Activated CD4-positive, alpha-beta memory T cell treated with anti-CD3 and anti-CD28 coated beads, Interleukin-2, amount 10 ng/mL, durations not matched to agents 7 days and 5 days (primary cell): ENCODE results near the gene EMC10. TPM values are rescaled to one million over a fixed set of nuclear protein-coding genes. Genes with fewer than 3 reads are reported as not detected.

Experiments used
- CTCF ChIA-PET: fragments of 350-600 bp; sonication (Branson Sonifier 250); formaldehyde crosslinking; loops from one replicate; lab custom pipeline; 2021; ENCODE audit warnings: antibody characterized with exemption, inconsistent platforms; lab: Charles Lee
- POLR2A ChIA-PET: fragments of 350-600 bp; sonication (Branson Sonifier 250); formaldehyde crosslinking; loops from one replicate; lab custom pipeline; 2021; ENCODE audit warnings: antibody characterized with exemption; lab: Charles Lee
- DNase-seq: peaks from one replicate; pipeline ENCODE4 v3.0.0-alpha.2; 2020
- H3K27ac Mint-ChIP-seq: one replicate; pipeline ENCODE4 v1.8.0; 2021; ENCODE audit warnings: mild to moderate bottlenecking, mixed read lengths
- H3K27me3 Mint-ChIP-seq: one replicate; pipeline ENCODE4 v1.8.0; 2021; ENCODE audit warnings: mixed read lengths
- H3K36me3 Mint-ChIP-seq: one replicate; pipeline ENCODE4 v1.8.0; 2021; ENCODE audit warnings: low read depth, mixed read lengths
- H3K4me1 Mint-ChIP-seq: one replicate; pipeline ENCODE4 v1.8.0; 2021; ENCODE audit warnings: mixed read lengths
- H3K4me3 Mint-ChIP-seq: one replicate; pipeline ENCODE4 v1.8.0; 2021; ENCODE audit warnings: mild to moderate bottlenecking, mixed read lengths
- H3K9me3 Mint-ChIP-seq: one replicate; pipeline ENCODE4 v1.8.0; 2021; ENCODE audit warnings: mixed read lengths
- total RNA-seq, 2 experiments: library from RNA; stranded (reverse); gene quantifications; one replicate each; pipeline ENCODE4 v1.2.3, GENCODE V29; 2021

EMC10 gene
- total RNA-seq, 2 experiments from 2014 or later, result 56.3 to 57.2 TPM

GRCh38 chr19:50497022-50497405, 20.7 kb downstream of the EMC10 start:
- Mint-ChIP-seq H3K9me3 (no peaks in the 10 kb centered on the region), H3K27me3 (no peaks in the 10 kb centered on the region), H3K27ac (no peak overlapping the region), H3K36me3 (no peaks in the 10 kb centered on the region), H3K4me3 (no peak overlapping the region), H3K4me1 (peaks cover 3% of the 10 kb centered on the region)
- no peak for DNase-seq
- POLR2A ChIA-PET, result no interaction called here
- CTCF ChIA-PET, result interaction anchor here (0.6 kb wide), 1 partner anchor 41 kb away, joined by 4 read pairs; no protein-coding TSS in a partner anchor

- H3K4me3 Mint-ChIP-seq, result no peak overlapping the region
- H3K27ac Mint-ChIP-seq, result no peak overlapping the region
- CTCF ChIA-PET, result no interaction called here
- H3K9me3 Mint-ChIP-seq, result no peaks in the 10 kb centered on the region
- no peaks in the 10 kb centered on the region for H3K27me3 Mint-ChIP-seq
- no peaks in the 10 kb centered on the region for H3K36me3 Mint-ChIP-seq
- no peak for DNase-seq
- H3K4me1 Mint-ChIP-seq, result no peaks in the 10 kb centered on the region
- POLR2A ChIA-PET, result no interaction called here
These were observed 22.1 kb downstream of the EMC10 start for GRCh38 chr19:50498219-50499056.

GRCh38 chr19:50500060-50500752, 23.9 kb downstream of the EMC10 start:
- no peaks in the 10 kb centered on the region for H3K9me3 Mint-ChIP-seq
- ChIA-PET POLR2A (interaction anchor here (1.0 kb wide), 1 partner anchor 10 kb away, joined by 5 read pairs; the partner anchor contains the start of gene JOSD2), CTCF (no interaction called here)
- no peak for DNase-seq
- no peaks in the 10 kb centered on the region for H3K36me3 Mint-ChIP-seq
- no peak overlapping the region for H3K4me3 Mint-ChIP-seq
- no peaks in the 10 kb centered on the region for H3K27me3 Mint-ChIP-seq
- H3K27ac Mint-ChIP-seq, result no peak overlapping the region
- H3K4me1 Mint-ChIP-seq, result no peaks in the 10 kb centered on the region

GRCh38 chr19:50500753-50501151, 24.4 kb downstream of the EMC10 start:
- Mint-ChIP-seq H3K9me3 (no peaks in the 10 kb centered on the region), H3K27ac (no peak overlapping the region), H3K4me3 (no peak overlapping the region), H3K27me3 (no peaks in the 10 kb centered on the region), H3K4me1 (no peaks in the 10 kb centered on the region), H3K36me3 (no peaks in the 10 kb centered on the region)
- ChIA-PET POLR2A (interaction anchor here (1.0 kb wide), 1 partner anchor 10 kb away, joined by 5 read pairs; the partner anchor contains the start of gene JOSD2), CTCF (no interaction called here)
- DNase-seq, result no peak

GRCh38 chr19:50501186-50501567, 24.9 kb downstream of the EMC10 start:
- Mint-ChIP-seq H3K9me3 (no peaks in the 10 kb centered on the region), H3K36me3 (no peaks in the 10 kb centered on the region), H3K27ac (no peak overlapping the region), H3K4me3 (no peak overlapping the region), H3K27me3 (no peaks in the 10 kb centered on the region), H3K4me1 (no peaks in the 10 kb centered on the region)
- ChIA-PET CTCF (no interaction called here), POLR2A (interaction anchor here (1.0 kb wide), 1 partner anchor 9 kb away, joined by 5 read pairs; the partner anchor contains the start of gene JOSD2)
- no peak for DNase-seq

GRCh38 chr19:50501568-50502475, 25.5 kb downstream of the EMC10 start:
- no peak overlapping the region for H3K27ac Mint-ChIP-seq
- ChIA-PET CTCF (no interaction called here), POLR2A (no interaction called here)
- H3K4me1 Mint-ChIP-seq, result no peaks in the 10 kb centered on the region
- no peaks in the 10 kb centered on the region for H3K27me3 Mint-ChIP-seq
- no peaks in the 10 kb centered on the region for H3K36me3 Mint-ChIP-seq
- H3K9me3 Mint-ChIP-seq, result no peaks in the 10 kb centered on the region
- DNase-seq, result no peak
- H3K4me3 Mint-ChIP-seq, result no peak overlapping the region

GRCh38 chr19:50505856-50506611, 29.7 kb downstream of the EMC10 start:
- Mint-ChIP-seq H3K27me3 (no peaks in the 10 kb centered on the region), H3K4me1 (peaks cover 18% of the 10 kb centered on the region), H3K36me3 (peaks cover 8% of the 10 kb centered on the region), H3K4me3 (no peak overlapping the region), H3K27ac (no peak overlapping the region), H3K9me3 (no peaks in the 10 kb centered on the region)
- ChIA-PET CTCF (no interaction called here), POLR2A (no interaction called here)
- DNase-seq, result no peak

- Mint-ChIP-seq H3K9me3 (no peaks in the 10 kb centered on the region), H3K36me3 (peaks cover 8% of the 10 kb centered on the region), H3K4me3 (no peak overlapping the region), H3K4me1 (peaks cover 21% of the 10 kb centered on the region), H3K27me3 (no peaks in the 10 kb centered on the region), H3K27ac (no peak overlapping the region)
- DNase-seq, result no peak
- POLR2A ChIA-PET, result no interaction called here
- CTCF ChIA-PET, result no interaction called here
These were observed 30.4 kb downstream of the EMC10 start for GRCh38 chr19:50506700-50507099.

GRCh38 chr19:50507376-50507775, 31.1 kb downstream of the EMC10 start:
- ChIA-PET POLR2A (no interaction called here), CTCF (no interaction called here)
- Mint-ChIP-seq H3K9me3 (no peaks in the 10 kb centered on the region), H3K27ac (no peak overlapping the region), H3K27me3 (no peaks in the 10 kb centered on the region), H3K36me3 (peaks cover 8% of the 10 kb centered on the region), H3K4me3 (no peak overlapping the region), H3K4me1 (peaks cover 23% of the 10 kb centered on the region)
- no peak for DNase-seq

GRCh38 chr19:50508843-50509190, 32.5 kb downstream of the EMC10 start:
- CTCF ChIA-PET, result interaction anchor here (1.4 kb wide), 1 partner anchor 47 kb away, joined by 3 read pairs; no protein-coding TSS in a partner anchor
- no peaks in the 10 kb centered on the region for H3K9me3 Mint-ChIP-seq
- peaks cover 8% of the 10 kb centered on the region for H3K36me3 Mint-ChIP-seq
- H3K27ac Mint-ChIP-seq, result no peak overlapping the region
- H3K4me3 Mint-ChIP-seq, result peak overlapping the region; percentile 23
- no peaks in the 10 kb centered on the region for H3K27me3 Mint-ChIP-seq
- POLR2A ChIA-PET, result interaction anchor here (0.6 kb wide), 1 partner anchor 167 kb away, joined by 3 read pairs; no protein-coding TSS in a partner anchor
- no peak for DNase-seq
- peaks cover 23% of the 10 kb centered on the region for H3K4me1 Mint-ChIP-seq

GRCh38 chr19:50509366-50509765, 33.1 kb downstream of the EMC10 start:
- peak overlapping the region; percentile 25 for H3K4me3 Mint-ChIP-seq
- peak overlapping the region; percentile 28 for H3K27ac Mint-ChIP-seq
- no peak for DNase-seq
- peaks cover 8% of the 10 kb centered on the region for H3K36me3 Mint-ChIP-seq
- H3K4me1 Mint-ChIP-seq, result peaks cover 23% of the 10 kb centered on the region
- H3K27me3 Mint-ChIP-seq, result peaks cover 1% of the 10 kb centered on the region
- POLR2A ChIA-PET, result interaction anchor here (0.6 to 1.9 kb wide), 2 partner anchors 9 to 168 kb away, joined by 3 to 5 read pairs; no protein-coding TSS in a partner anchor
- no peaks in the 10 kb centered on the region for H3K9me3 Mint-ChIP-seq
- CTCF ChIA-PET, result interaction anchor here (1.4 kb wide), 1 partner anchor 46 kb away, joined by 3 read pairs; no protein-coding TSS in a partner anchor
